HCEC 1CT (cell line): ENCODE results near the gene EFHD1.
"Not testable (repeated sequence)": the region's sequence is repeated elsewhere in the genome, so short reads cannot be mapped to it uniquely, and the experiment has no call there.

Experiments used
- DNase-seq: peaks from one replicate; pipeline ENCODE4 v3.0.0-alpha.2; 2017

Gene EFHD1

GRCh38 chr2:232622563-232622962, 10.8 kb upstream of the EFHD1 start:
- DNase-seq: no peak

- DNase-seq: no peak
These were observed 9.3 kb upstream of the EFHD1 start for GRCh38 chr2:232623768-232624765.

GRCh38 chr2:232626584-232626983, 6.8 kb upstream of the EFHD1 start:
- DNase-seq: no peak

GRCh38 chr2:232628466-232629128, 4.8 kb upstream of the EFHD1 start:
- no peak for DNase-seq

GRCh38 chr2:232629129-232629475, 4.3 kb upstream of the EFHD1 start:
- DNase-seq: no peak

- DNase-seq: no peak
These were observed 1.0 kb upstream of the EFHD1 start for GRCh38 chr2:232632229-232632903.

- DNase-seq: no peak
These were observed 446 bp upstream of the EFHD1 start for GRCh38 chr2:232632904-232633412.

- DNase-seq: no peak
These were observed 1.1 kb downstream of the EFHD1 start for GRCh38 chr2:232634206-232635150.

GRCh38 chr2:232635376-232635775, 2.0 kb downstream of the EFHD1 start:
- DNase-seq: not testable (repeated sequence)

- DNase-seq: no peak
These were observed 2.4 kb downstream of the EFHD1 start for GRCh38 chr2:232635820-232636219.

- DNase-seq: no peak
These were observed 3.5 kb downstream of the EFHD1 start for GRCh38 chr2:232636788-232637420.

- no peak for DNase-seq
These were observed 4.6 kb downstream of the EFHD1 start for GRCh38 chr2:232637866-232638583.

GRCh38 chr2:232641153-232641848, 7.9 kb downstream of the EFHD1 start:
- no peak for DNase-seq

GRCh38 chr2:232643147-232643425, 9.7 kb downstream of the EFHD1 start:
- DNase-seq: no peak

GRCh38 chr2:232643813-232644347, 10.5 kb downstream of the EFHD1 start:
- DNase-seq: no peak

GRCh38 chr2:232645061-232645460, 11.7 kb downstream of the EFHD1 start:
- DNase-seq: no peak

GRCh38 chr2:232646726-232647125, 13.3 kb downstream of the EFHD1 start:
- no peak for DNase-seq

GRCh38 chr2:232647261-232647660, 13.9 kb downstream of the EFHD1 start:
- DNase-seq: no peak

GRCh38 chr2:232649033-232649432, 15.6 kb downstream of the EFHD1 start:
- no peak for DNase-seq

- no peak for DNase-seq
These were observed 19.1 kb downstream of the EFHD1 start for GRCh38 chr2:232652505-232652851.
